Measurements from ENCODE around the gene RTP3.
"Not testable (repeated sequence)": the region's sequence is repeated elsewhere in the genome, so short reads cannot be mapped to it uniquely, and the experiment has no call there.

The RTP3 gene

GRCh38 chr3:46519952-46520351 lies 22.2 kb downstream of the RTP3 start:
- DNase-seq: no peak

- no peak for DNase-seq
These were observed 22.8 kb downstream of the RTP3 start for GRCh38 chr3:46520531-46520930.

- DNase-seq: no peak
These were observed 23.3 kb downstream of the RTP3 start for GRCh38 chr3:46521096-46521495.

- DNase-seq: not testable (repeated sequence)
These were observed 24.4 kb downstream of the RTP3 start for GRCh38 chr3:46522201-46522600.

- DNase-seq: no peak
These were observed 25.8 kb downstream of the RTP3 start for GRCh38 chr3:46523556-46523955.

- no peak for DNase-seq
These were observed 26.2 kb downstream of the RTP3 start for GRCh38 chr3:46524008-46524407.

- DNase-seq: no peak
These were observed 27.1 kb downstream of the RTP3 start for GRCh38 chr3:46524832-46525231.

GRCh38 chr3:46527239-46527638 lies 29.5 kb downstream of the RTP3 start:
- no peak for DNase-seq

GRCh38 chr3:46533091-46533490 lies 35.3 kb downstream of the RTP3 start:
- no peak for DNase-seq

GRCh38 chr3:46535746-46536145 lies 38.0 kb downstream of the RTP3 start:
- no peak for DNase-seq

- DNase-seq: no peak
These were observed 39.0 kb downstream of the RTP3 start for GRCh38 chr3:46536758-46537157.

GRCh38 chr3:46537316-46537715 lies 39.5 kb downstream of the RTP3 start:
- DNase-seq: no peak

GRCh38 chr3:46537779-46538178 lies 40.0 kb downstream of the RTP3 start:
- DNase-seq: no peak

GRCh38 chr3:46538425-46538802 lies 40.6 kb downstream of the RTP3 start:
- not testable (repeated sequence) for DNase-seq

- peak in 9 of 14 donors; percentile 1 to 46 (median 34) for DNase-seq
These were observed 41.1 kb downstream of the RTP3 start for GRCh38 chr3:46538803-46539442.

GRCh38 chr3:46539443-46540005 lies 41.7 kb downstream of the RTP3 start:
- DNase-seq: no peak

GRCh38 chr3:46540550-46540949 lies 42.8 kb downstream of the RTP3 start:
- DNase-seq: no peak

- no peak for DNase-seq
These were observed 44.1 kb downstream of the RTP3 start for GRCh38 chr3:46541835-46542234.

GRCh38 chr3:46542344-46542743 lies 44.6 kb downstream of the RTP3 start:
- no peak for DNase-seq

GRCh38 chr3:46542801-46543201 lies 45.0 kb downstream of the RTP3 start:
- DNase-seq: no peak

GRCh38 chr3:46544771-46545503 lies 47.2 kb downstream of the RTP3 start:
- no peak for DNase-seq

GRCh38 chr3:46545818-46546630 lies 48.2 kb downstream of the RTP3 start:
- no peak for DNase-seq

GRCh38 chr3:46546896-46547440 lies 49.2 kb downstream of the RTP3 start:
- no peak for DNase-seq

All from C1 segment of cervical spinal cord (tissue), 14 donors.